T-cell (primary cell): Measurements from ENCODE around the gene ZBTB40. TPM values are rescaled to one million over a fixed set of nuclear protein-coding genes. Genes with fewer than 3 reads are reported as not detected.

Experiments
- ATAC-seq, 4 experiments: fragments of 200-7000 bp in 3 of 4; fragments of 150-1000 bp in 1 of 4; cut with Tn5 transposase; replicated peaks in 1 of 4; 1 replicate in 3 of 4; 2 replicates in 1 of 4; pipeline ENCODE4 v1.10.0; 2021; ENCODE audit warnings: moderate library complexity in 3 of 4, mild to moderate bottlenecking in 2 of 4, moderate number of reproducible peaks in 1 of 4
- CTCF ChIA-PET, 2 donors: fragments of 300-600 bp; sonication (Branson Sonifier 250); formaldehyde crosslinking; loops; one replicate each; lab custom pipeline; 2022; ENCODE audit warnings: antibody characterized with exemption in 2 of 2; lab: Charles Lee
- POLR2A ChIA-PET, 2 donors: fragments of 300-600 bp; sonication (Branson Sonifier 250); formaldehyde crosslinking; loops; one replicate each; lab custom pipeline; 2022; ENCODE audit warnings: antibody characterized with exemption in 2 of 2; lab: Charles Lee
- DNase-seq, 35 experiments: peaks; one replicate each; pipeline versions ENCODE4 v3.0.0 to v3.0.0-alpha.2; 2013 to 2023
- H3K27ac ChIP-seq: one replicate; pipeline ENCODE4 v1.5.1; 2013; ENCODE audit warnings: low read length
- H3K27me3 ChIP-seq, 2 experiments: replicated peaks in 1 of 2; 1 replicate in 1 of 2; 2 replicates in 1 of 2; pipeline versions ENCODE4 v1.6.1 to v1.7.0; 2013; ENCODE audit warnings: low read length in 1 of 2, mixed read lengths in 1 of 2; ENCODE audit not compliant: control insufficient read depth in 2 of 2, insufficient read depth in 2 of 2; ENCODE audit errors: extremely low read depth in 1 of 2
- H3K36me3 ChIP-seq, 2 donors: 1 replicate in 1 of 2; 2 replicates in 1 of 2; pipeline versions ENCODE4 v1.6.1 to v1.7.0; 2013; ENCODE audit warnings: low read length in 1 of 2; ENCODE audit not compliant: control insufficient read depth in 2 of 2, insufficient read depth in 1 of 2; ENCODE audit errors: extremely low read depth in 1 of 2
- H3K4me1 ChIP-seq, 2 experiments: 1 replicate in 1 of 2; 2 replicates in 1 of 2; pipeline versions ENCODE4 v1.6.1 to v1.7.0; 2013; ENCODE audit warnings: low read length in 2 of 2, mixed read lengths in 1 of 2; ENCODE audit not compliant: insufficient read depth in 2 of 2, control insufficient read depth in 1 of 2; ENCODE audit errors: extremely low read depth in 1 of 2
- H3K4me3 ChIP-seq, 2 donors: 1 replicate in 1 of 2; 2 replicates in 1 of 2; pipeline versions ENCODE4 v1.5.1 to v1.7.0; 2013; ENCODE audit warnings: mild to moderate bottlenecking in 2 of 2, low read length in 1 of 2, moderate library complexity in 1 of 2; ENCODE audit not compliant: control insufficient read depth in 1 of 2; ENCODE audit errors: extremely low read depth in 1 of 2
- H3K9me3 ChIP-seq: 2 replicates; pipeline ENCODE4 v1.7.0; 2013
- H3K27ac Mint-ChIP-seq, 2 donors: one replicate each; pipeline ENCODE4 v1.8.0; 2020 to 2021; ENCODE audit warnings: mild to moderate bottlenecking in 2 of 2, mixed read lengths in 2 of 2
- H3K27me3 Mint-ChIP-seq, 2 donors: one replicate each; pipeline ENCODE4 v1.8.0; 2021 to 2022; ENCODE audit warnings: mixed read lengths in 2 of 2
- H3K36me3 Mint-ChIP-seq: one replicate; pipeline ENCODE4 v1.8.0; 2021; ENCODE audit warnings: mixed read lengths
- H3K4me1 Mint-ChIP-seq, 3 donors: one replicate each; pipeline ENCODE4 v1.8.0; 2020 to 2022; ENCODE audit warnings: mixed read lengths in 3 of 3, mild to moderate bottlenecking in 1 of 3
- H3K4me3 Mint-ChIP-seq, 3 donors: one replicate each; pipeline ENCODE4 v1.8.0; 2020 to 2022; ENCODE audit warnings: mild to moderate bottlenecking in 3 of 3, mixed read lengths in 3 of 3, moderate library complexity in 3 of 3
- H3K9me3 Mint-ChIP-seq, 3 donors: one replicate each; pipeline ENCODE4 v1.8.0; 2020 to 2022; ENCODE audit warnings: mixed read lengths in 3 of 3
- WGBS: methylation state at CpG from one replicate; pipeline ENCODE4 v1.1.5; 2013; ENCODE audit warnings: missing lambda C conversion rate; ENCODE audit not compliant: insufficient coverage; 5-methylcytosine and 5-hydroxymethylcytosine counted together
- total RNA-seq, 35 experiments: library from RNA in 6 of 35; stranded (reverse) in 6 of 35; fragments of 120-200 nt in 1 of 35; gene quantifications; one replicate each; pipeline versions ENCODE4 v1.2.1 to v1.2.4 and lab custom pipeline; 2013 to 2026

The ZBTB40 gene
- total RNA-seq, 5 donors from 2014 or later (not counting 1 experiment from before 2014, with no cell fraction given), result 42.6 to 62.9 (median 54.1) TPM

GRCh38 chr1:22547186-22547817 is 95.7 kb downstream of the ZBTB40 start:
- ChIA-PET POLR2A (no interaction called here), CTCF (no interaction called here)
- H3K36me3 ChIP-seq, result no peaks in the 10 kb centered on the region
- Mint-ChIP-seq H3K27me3 (peaks cover 36 to 51% of the 10 kb centered on the region in 2 donors), H3K9me3 (no peaks in the 10 kb centered on the region), H3K36me3 (no peaks in the 10 kb centered on the region), H3K4me1 (no peaks in the 10 kb centered on the region), H3K4me3 (no peak overlapping the region), H3K27ac (no peak overlapping the region)
- ATAC-seq (no peak), DNase-seq (no peak)
- 66% methylated on average over 4 of the region's 6 CpGs for WGBS
- H3K9me3 ChIP-seq, result no peaks in the 10 kb centered on the region
- no peaks in the 10 kb centered on the region for H3K4me1 ChIP-seq
- peaks cover 0 to 51% of the 10 kb centered on the region in 2 experiments for H3K27me3 ChIP-seq
- H3K27ac ChIP-seq, result no peak overlapping the region
- H3K4me3 ChIP-seq, result no peak overlapping the region

- Mint-ChIP-seq H3K27me3 (peaks cover 42 to 58% of the 10 kb centered on the region in 2 donors), H3K36me3 (no peaks in the 10 kb centered on the region), H3K27ac (no peak overlapping the region), H3K4me3 (no peak overlapping the region), H3K4me1 (no peaks in the 10 kb centered on the region), H3K9me3 (no peaks in the 10 kb centered on the region)
- POLR2A ChIA-PET, result no interaction called here
- ATAC-seq (no peak), DNase-seq (no peak)
- Histone ChIP-seq H3K4me3 (no peak overlapping the region), H3K4me1 (no peaks in the 10 kb centered on the region), H3K36me3 (no peaks in the 10 kb centered on the region), H3K9me3 (no peaks in the 10 kb centered on the region), H3K27me3 (peaks cover 0 to 58% of the 10 kb centered on the region in 2 experiments), H3K27ac (no peak overlapping the region)
- CTCF ChIA-PET, result no interaction called here
- 21% methylated on average over 10 of the region's 12 CpGs for WGBS
Observed at GRCh38 chr1:22547818-22548462, 96.3 kb downstream of the ZBTB40 start.

DNA sequence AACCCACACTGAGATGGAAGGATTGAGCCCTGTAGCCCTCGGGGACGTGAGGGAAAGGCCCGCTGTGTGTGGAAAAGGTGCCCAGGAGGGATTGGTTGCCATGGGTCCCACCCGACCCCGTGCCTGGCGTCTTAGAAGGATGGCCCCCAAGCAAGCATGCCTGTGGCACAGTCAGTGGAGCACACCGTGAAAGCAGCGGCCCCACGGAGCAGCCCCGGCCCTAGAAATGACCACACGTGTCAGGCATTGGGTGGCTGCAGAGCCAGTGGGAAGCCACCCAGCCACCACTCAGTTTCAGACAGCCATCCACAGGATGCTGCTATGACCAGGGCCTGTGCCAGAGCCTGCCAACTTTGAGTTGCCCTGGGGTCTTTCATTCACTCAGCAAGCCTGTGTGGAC is 98.4 kb downstream of the ZBTB40 start:
- Histone ChIP-seq H3K4me1 (no peaks in the 10 kb centered on the region), H3K27me3 (peaks cover 0 to 75% of the 10 kb centered on the region in 2 experiments), H3K9me3 (no peaks in the 10 kb centered on the region), H3K4me3 (no peak overlapping the region), H3K36me3 (no peaks in the 10 kb centered on the region), H3K27ac (no peak overlapping the region)
- H3K27ac Mint-ChIP-seq, result no peak overlapping the region
- ChIA-PET POLR2A (no interaction called here), CTCF (no interaction called here)
- no peaks in the 10 kb centered on the region for H3K9me3 Mint-ChIP-seq
- ATAC-seq, result no peak
- H3K4me3 Mint-ChIP-seq, result no peak overlapping the region
- 87% methylated on average over 9 of the region's 11 CpGs for WGBS
- peaks cover 46 to 69% of the 10 kb centered on the region in 2 donors for H3K27me3 Mint-ChIP-seq
- no peak for DNase-seq
- H3K4me1 Mint-ChIP-seq, result peaks cover 0 to 3% (median 0%) of the 10 kb centered on the region in 3 donors
- H3K36me3 Mint-ChIP-seq, result no peaks in the 10 kb centered on the region

DNA sequence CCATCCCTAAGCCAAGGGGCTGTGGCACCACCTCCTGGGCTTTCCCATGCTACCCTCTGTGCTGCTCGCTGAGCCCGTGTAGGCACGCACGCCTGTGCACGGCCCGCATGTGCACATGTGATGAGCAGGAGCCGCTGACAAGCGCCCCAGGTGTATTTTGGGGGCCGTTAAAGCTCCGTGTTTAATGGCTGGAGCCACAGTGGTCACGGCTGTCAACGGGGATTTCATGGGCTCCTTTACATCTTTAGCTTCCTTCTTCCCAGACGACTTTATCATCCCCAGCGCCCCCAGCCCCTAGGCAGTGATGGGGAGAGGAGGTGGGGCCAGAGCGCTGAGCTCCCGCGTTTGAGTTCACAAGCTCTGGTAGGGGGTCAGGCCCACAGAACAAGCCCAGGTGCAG is 99.9 kb downstream of the ZBTB40 start:
- no peak overlapping the region for H3K27ac ChIP-seq
- H3K4me1 Mint-ChIP-seq, result peaks cover 0 to 6% (median 0%) of the 10 kb centered on the region in 3 donors
- H3K9me3 Mint-ChIP-seq, result no peaks in the 10 kb centered on the region
- H3K4me3 ChIP-seq, result no peak overlapping the region
- no peaks in the 10 kb centered on the region for H3K36me3 Mint-ChIP-seq
- H3K27me3 ChIP-seq, result peaks cover 0 to 86% of the 10 kb centered on the region in 2 experiments
- ATAC-seq (no peak), DNase-seq (no peak)
- ChIA-PET POLR2A (no interaction called here), CTCF (no interaction called here)
- no peak overlapping the region for H3K4me3 Mint-ChIP-seq
- H3K27ac Mint-ChIP-seq, result no peak overlapping the region
- no peaks in the 10 kb centered on the region for H3K4me1 ChIP-seq
- H3K36me3 ChIP-seq, result no peaks in the 10 kb centered on the region
- peaks cover 56 to 81% of the 10 kb centered on the region in 2 donors for H3K27me3 Mint-ChIP-seq
- 82% methylated on average over 10 of the region's 17 CpGs for WGBS
- no peaks in the 10 kb centered on the region for H3K9me3 ChIP-seq

DNA sequence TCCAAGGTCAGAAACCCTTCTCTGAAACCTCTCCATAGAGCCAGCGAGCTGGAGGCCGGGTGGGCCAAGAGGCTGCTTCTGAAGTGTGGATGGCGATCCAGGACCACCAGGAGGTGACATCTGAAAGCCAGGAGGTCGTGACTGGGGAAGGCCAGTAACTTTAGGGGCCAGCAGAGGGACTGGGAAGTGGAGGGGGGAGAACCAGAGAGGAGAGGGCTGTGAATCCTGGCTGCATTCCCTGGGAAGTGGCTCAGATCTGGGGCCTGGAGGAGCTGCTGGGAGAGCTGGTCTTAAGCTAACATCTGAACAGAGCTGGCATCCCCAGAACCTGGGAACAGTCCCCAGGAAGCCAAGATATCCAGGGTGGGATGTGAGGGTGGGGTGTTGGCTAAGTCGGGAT is 100.4 kb downstream of the ZBTB40 start:
- H3K9me3 ChIP-seq, result no peaks in the 10 kb centered on the region
- H3K4me3 ChIP-seq, result no peak overlapping the region
- Mint-ChIP-seq H3K4me1 (peaks cover 0 to 9% (median 0%) of the 10 kb centered on the region in 3 donors), H3K27ac (no peak overlapping the region), H3K4me3 (no peak overlapping the region), H3K9me3 (no peaks in the 10 kb centered on the region), H3K36me3 (no peaks in the 10 kb centered on the region), H3K27me3 (peaks cover 57 to 82% of the 10 kb centered on the region in 2 donors)
- 52% methylated on average over 4 of the region's 5 CpGs for WGBS
- DNase-seq, result no peak
- POLR2A ChIA-PET, result no interaction called here
- H3K4me1 ChIP-seq, result no peaks in the 10 kb centered on the region
- H3K36me3 ChIP-seq, result no peaks in the 10 kb centered on the region
- no peak for ATAC-seq
- H3K27me3 ChIP-seq, result peaks cover 0 to 86% of the 10 kb centered on the region in 2 experiments
- CTCF ChIA-PET, result no interaction called here
- H3K27ac ChIP-seq, result no peak overlapping the region

GRCh38 chr1:22553104-22553880 is 101.6 kb downstream of the ZBTB40 start:
- Histone ChIP-seq H3K27ac (no peak overlapping the region), H3K4me1 (no peaks in the 10 kb centered on the region), H3K36me3 (no peaks in the 10 kb centered on the region), H3K4me3 (no peak overlapping the region), H3K9me3 (no peaks in the 10 kb centered on the region), H3K27me3 (peaks cover 0 to 93% of the 10 kb centered on the region in 2 experiments)
- Mint-ChIP-seq H3K27me3 (peaks cover 50 to 76% of the 10 kb centered on the region in 2 donors), H3K9me3 (no peaks in the 10 kb centered on the region), H3K4me1 (peaks cover 0 to 13% (median 0%) of the 10 kb centered on the region in 3 donors), H3K27ac (no peak overlapping the region), H3K4me3 (no peak overlapping the region), H3K36me3 (no peaks in the 10 kb centered on the region)
- ChIA-PET POLR2A (no interaction called here), CTCF (no interaction called here)
- ATAC-seq (no peak), DNase-seq (no peak)
- WGBS, result 67% methylated on average over 14 of the region's 18 CpGs
